Activated T-cell treated with anti-CD3 and anti-CD28 coated beads, Interleukin-2, amount 50 U/mL, for 1 hour (primary cell): ENCODE data around the gene PACSIN2.
"Not testable (repeated sequence)": the region's sequence is repeated elsewhere in the genome, so short reads cannot be mapped to it uniquely, and the experiment has no call there.

Experiments
- DNase-seq: peaks from one replicate; pipeline ENCODE4 v3.0.0-alpha.2; 2020

PACSIN2 gene

GRCh38 chr22:42962295-42963230, 52.4 kb downstream of the PACSIN2 start:
- DNase-seq = no peak

GRCh38 chr22:42961810-42962209, 53.1 kb downstream of the PACSIN2 start:
- DNase-seq = no peak

GRCh38 chr22:42961400-42961690, 53.6 kb downstream of the PACSIN2 start:
- DNase-seq = not testable (repeated sequence)

GRCh38 chr22:42960531-42961399, 54.2 kb downstream of the PACSIN2 start:
- DNase-seq = no peak

GRCh38 chr22:42959576-42960509, 55.1 kb downstream of the PACSIN2 start:
- DNase-seq = no peak

GRCh38 chr22:42958937-42959336, 56.0 kb downstream of the PACSIN2 start:
- no peak for DNase-seq

- DNase-seq = no peak
Measured at GRCh38 chr22:42957958-42958357, 57.0 kb downstream of the PACSIN2 start.

- DNase-seq = no peak
Measured at GRCh38 chr22:42957544-42957943, 57.4 kb downstream of the PACSIN2 start.

GRCh38 chr22:42955848-42956247, 59.1 kb downstream of the PACSIN2 start:
- DNase-seq = no peak

GRCh38 chr22:42955087-42955635, 59.8 kb downstream of the PACSIN2 start:
- no peak for DNase-seq

GRCh38 chr22:42953751-42954150, 61.2 kb downstream of the PACSIN2 start:
- DNase-seq = not testable (repeated sequence)

GRCh38 chr22:42951093-42951710, 63.7 kb downstream of the PACSIN2 start:
- no peak for DNase-seq

GRCh38 chr22:42950281-42950680, 64.7 kb downstream of the PACSIN2 start:
- DNase-seq = no peak

- no peak for DNase-seq
Measured at GRCh38 chr22:42949159-42949558, 65.8 kb downstream of the PACSIN2 start.

- DNase-seq = no peak
Measured at GRCh38 chr22:42948294-42948693, 66.7 kb downstream of the PACSIN2 start.

GRCh38 chr22:42947211-42947990, 67.5 kb downstream of the PACSIN2 start:
- DNase-seq = no peak

- DNase-seq = no peak
Measured at GRCh38 chr22:42946546-42947198, 68.3 kb downstream of the PACSIN2 start.

GRCh38 chr22:42945736-42946135, 69.2 kb downstream of the PACSIN2 start:
- DNase-seq = no peak

- DNase-seq = no peak
Measured at GRCh38 chr22:42945027-42945426, 69.9 kb downstream of the PACSIN2 start.

- no peak for DNase-seq
Measured at GRCh38 chr22:42944409-42944808, 70.5 kb downstream of the PACSIN2 start.

GRCh38 chr22:42943981-42944380, 71.0 kb downstream of the PACSIN2 start:
- DNase-seq = no peak
